ENCODE results near the gene RFLNA. TPM values are rescaled to one million over a fixed set of nuclear protein-coding genes. Genes with fewer than 3 reads are reported as not detected.

Gene RFLNA
- total and polyA plus RNA-seq, 2 of the 4 experiments (the other 2 are of a cell fraction), result not detected

DNA sequence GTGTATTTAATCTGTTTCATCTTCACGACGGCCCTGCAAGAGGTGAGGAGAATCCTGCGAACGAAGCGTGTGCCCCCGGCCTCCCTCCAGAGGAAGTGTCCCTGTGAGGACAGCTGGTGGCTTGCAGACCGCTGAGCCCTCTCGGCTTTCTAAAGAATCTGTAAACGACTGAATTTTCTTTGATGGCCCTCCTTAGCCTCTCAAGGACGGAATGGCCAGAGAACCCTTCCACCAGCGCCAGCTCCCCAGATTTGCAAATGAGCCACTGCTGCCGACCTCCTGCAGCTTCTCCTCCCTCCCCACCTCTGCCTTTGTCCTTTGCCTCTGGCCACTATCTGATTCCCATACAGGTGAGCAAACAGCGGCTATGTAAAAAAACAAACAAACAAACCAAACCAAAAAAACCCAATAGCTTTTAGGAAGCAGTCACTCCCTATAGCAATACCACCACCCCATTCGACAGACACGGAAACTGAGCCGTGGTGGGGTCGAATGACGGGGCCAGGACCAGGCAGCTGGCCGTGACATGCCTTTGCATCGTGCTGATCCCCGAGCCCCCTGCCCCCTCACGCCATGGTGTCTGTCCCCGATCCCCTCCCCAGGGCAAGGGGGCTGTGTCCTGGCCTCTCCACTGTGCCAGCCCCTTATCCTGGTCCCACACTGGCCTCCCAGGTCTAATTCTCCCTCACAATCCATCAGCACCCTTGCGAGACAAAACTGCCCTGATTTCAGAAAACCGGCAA, 23.6 kb downstream of the RFLNA start:
- Histone ChIP-seq H3K56ac (ENCODE audit: extremely low read depth, insufficient read depth, low read length) (no peak overlapping the region), H2AK9ac (replicated peaks; ENCODE audit: low read depth, low read length, poor library complexity) (no peak overlapping the region), H4K5ac (ENCODE audit: low read depth, low read length) (no peak overlapping the region), H3K23ac (ENCODE audit: low read depth, low read length) (no peak overlapping the region), H2AK5ac (ENCODE audit: low read depth, low read length) (no peak overlapping the region), H4K8ac (ENCODE audit: low read depth in 2 of 2, low read length in 2 of 2) (no peak overlapping the region), H3K4me2 (ENCODE audit: low read depth, low read length) (no peak overlapping the region), H3K4me1 (ENCODE audit: control insufficient read depth, insufficient read depth, low read length) (no peaks in the 10 kb centered on the region), H4K20me1 (ENCODE audit: insufficient read depth, low read length) (peaks cover 19% of the 10 kb centered on the region), H4K91ac (ENCODE audit: insufficient read depth, low read depth, low read length) (no peak overlapping the region), H2BK20ac (ENCODE audit: low read depth, low read length) (no peak overlapping the region), H3K9me3 (ENCODE audit: control insufficient read depth, insufficient read depth, low read length) (peaks cover 2% of the 10 kb centered on the region), H2BK15ac (ENCODE audit: low read depth, low read length) (no peak overlapping the region), H3K4ac (ENCODE audit: low read depth, low read length) (no peak overlapping the region), H3K27me3 (ENCODE audit: control insufficient read depth, insufficient read depth, low read length) (peaks cover 38% of the 10 kb centered on the region; the same call in 1 of the 2 replicates), H2BK120ac (ENCODE audit: low read depth, low read length) (no peak overlapping the region), H3K36me3 (ENCODE audit: control insufficient read depth, insufficient read depth, low read length) (peaks cover under 1% of the 10 kb centered on the region), H3K18ac (ENCODE audit: low read depth, low read length) (no peak overlapping the region), H3K4me3 (ENCODE audit: insufficient read depth, low read depth, low read length) (no peak overlapping the region), H3K9me1 (ENCODE audit: insufficient read depth, low read length) (peaks cover 4% of the 10 kb centered on the region; the same call in 1 of the 2 replicates), H3K27ac (ENCODE audit: insufficient read depth, low read length) (no peak overlapping the region), H3K9ac (ENCODE audit: low read depth, low read length) (no peak overlapping the region), H3K79me1 (ENCODE audit: low read depth in 1 of 2, low read length in 2 of 2) (no peaks in the 10 kb centered on the region), H2AFZ (replicated peaks; ENCODE audit: low read length, poor library complexity) (no peak overlapping the region), H3K14ac (replicated peaks; ENCODE audit: low read depth, low read length) (no peak overlapping the region), H2BK5ac (ENCODE audit: low read depth, low read length, poor library complexity, severe bottlenecking) (no peak overlapping the region)
- 63% methylated on average over 9 of the region's 25 CpGs; no CpG with 5 or more reads in 1 of the 2 experiments for WGBS, 2 experiments (ENCODE audit: extremely low coverage in 2 of 2, insufficient read length in 1 of 2)
- no peak for DNase-seq
- no TSS peak for BruUV-seq (replicated peaks)
- ChIA-PET POLR2A (ENCODE audit: unreplicated experiment) (no interaction called here), CTCF (no interaction called here)
- no peak for ATAC-seq (ENCODE audit: low read depth)
- dilution Hi-C loops (cut with HindIII; ENCODE audit: low sequenced_read_pairs, unreplicated experiment), result no loop called here
- in situ Hi-C loops (cut with MboI; ENCODE audit: low sequenced_read_pairs), result loop anchor here (5.0 kb wide), 1 partner anchor 281 kb away; no protein-coding TSS in a partner anchor
- no peak for TF ChIP-seq MAFK (IDR thresholded peaks at IDR 0.05; ENCODE audit: low read depth, low read length)
- TF ChIP-seq CEBPB (IDR thresholded peaks at IDR 0.05; ENCODE audit: low read depth, low read length), result no peak
- TF ChIP-seq RAD21 (IDR thresholded peaks at IDR 0.05; ENCODE audit: low read length), result no peak
- TF ChIP-seq MAZ (IDR thresholded peaks at IDR 0.05; ENCODE audit: borderline replicate concordance, low read depth, low read length), result no peak
- TF ChIP-seq MXI1 (IDR thresholded peaks at IDR 0.05; ENCODE audit: borderline replicate concordance, low read depth, low read length), result no peak
- TF ChIP-seq RFX5 (IDR thresholded peaks at IDR 0.05; ENCODE audit: low read depth, low read length), result no peak
- TF ChIP-seq BHLHE40 (IDR thresholded peaks at IDR 0.05; ENCODE audit: low read depth, low read length), result no peak
- no peak for TF ChIP-seq CHD1 (IDR thresholded peaks at IDR 0.05; ENCODE audit: low read depth, low read length)
- TF ChIP-seq, protein P1, sequence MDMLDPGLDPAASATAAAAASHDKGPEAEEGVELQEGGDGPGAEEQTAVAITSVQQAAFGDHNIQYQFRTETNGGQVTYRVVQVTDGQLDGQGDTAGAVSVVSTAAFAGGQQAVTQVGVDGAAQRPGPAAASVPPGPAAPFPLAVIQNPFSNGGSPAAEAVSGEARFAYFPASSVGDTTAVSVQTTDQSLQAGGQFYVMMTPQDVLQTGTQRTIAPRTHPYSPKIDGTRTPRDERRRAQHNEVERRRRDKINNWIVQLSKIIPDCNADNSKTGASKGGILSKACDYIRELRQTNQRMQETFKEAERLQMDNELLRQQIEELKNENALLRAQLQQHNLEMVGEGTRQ (IDR thresholded peaks at IDR 0.05; ENCODE audit: low read depth, low read length), result no peak
- no peak for TF ChIP-seq RCOR1 (IDR thresholded peaks at IDR 0.05; ENCODE audit: insufficient replicate concordance, low read length)
- TF ChIP-seq POLR2A (IDR thresholded peaks at IDR 0.05; ENCODE audit: low read depth, low read length), result no peak
- TF ChIP-seq SMC3 (IDR thresholded peaks at IDR 0.05; ENCODE audit: low read depth, low read length), result no peak
- TF ChIP-seq, protein P2, sequence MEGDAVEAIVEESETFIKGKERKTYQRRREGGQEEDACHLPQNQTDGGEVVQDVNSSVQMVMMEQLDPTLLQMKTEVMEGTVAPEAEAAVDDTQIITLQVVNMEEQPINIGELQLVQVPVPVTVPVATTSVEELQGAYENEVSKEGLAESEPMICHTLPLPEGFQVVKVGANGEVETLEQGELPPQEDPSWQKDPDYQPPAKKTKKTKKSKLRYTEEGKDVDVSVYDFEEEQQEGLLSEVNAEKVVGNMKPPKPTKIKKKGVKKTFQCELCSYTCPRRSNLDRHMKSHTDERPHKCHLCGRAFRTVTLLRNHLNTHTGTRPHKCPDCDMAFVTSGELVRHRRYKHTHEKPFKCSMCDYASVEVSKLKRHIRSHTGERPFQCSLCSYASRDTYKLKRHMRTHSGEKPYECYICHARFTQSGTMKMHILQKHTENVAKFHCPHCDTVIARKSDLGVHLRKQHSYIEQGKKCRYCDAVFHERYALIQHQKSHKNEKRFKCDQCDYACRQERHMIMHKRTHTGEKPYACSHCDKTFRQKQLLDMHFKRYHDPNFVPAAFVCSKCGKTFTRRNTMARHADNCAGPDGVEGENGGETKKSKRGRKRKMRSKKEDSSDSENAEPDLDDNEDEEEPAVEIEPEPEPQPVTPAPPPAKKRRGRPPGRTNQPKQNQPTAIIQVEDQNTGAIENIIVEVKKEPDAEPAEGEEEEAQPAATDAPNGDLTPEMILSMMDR (conservative IDR thresholded peaks at IDR 0.05; ENCODE audit: low read depth, low read length), result no peak
- no peak for TF ChIP-seq FOS (IDR thresholded peaks at IDR 0.05; ENCODE audit: low read depth, low read length)
- TF ChIP-seq, protein P3, sequence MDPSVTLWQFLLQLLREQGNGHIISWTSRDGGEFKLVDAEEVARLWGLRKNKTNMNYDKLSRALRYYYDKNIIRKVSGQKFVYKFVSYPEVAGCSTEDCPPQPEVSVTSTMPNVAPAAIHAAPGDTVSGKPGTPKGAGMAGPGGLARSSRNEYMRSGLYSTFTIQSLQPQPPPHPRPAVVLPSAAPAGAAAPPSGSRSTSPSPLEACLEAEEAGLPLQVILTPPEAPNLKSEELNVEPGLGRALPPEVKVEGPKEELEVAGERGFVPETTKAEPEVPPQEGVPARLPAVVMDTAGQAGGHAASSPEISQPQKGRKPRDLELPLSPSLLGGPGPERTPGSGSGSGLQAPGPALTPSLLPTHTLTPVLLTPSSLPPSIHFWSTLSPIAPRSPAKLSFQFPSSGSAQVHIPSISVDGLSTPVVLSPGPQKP (IDR thresholded peaks at IDR 0.05; ENCODE audit: borderline replicate concordance, low read depth, low read length), result no peak
- intact Hi-C loops (cut with micrococcal nuclease), result no loop called here

Measured in IMR-90 (cell line).